Right cardiac atrium (tissue), 5 donors: ENCODE data around the gene UIMC1. TPM values are rescaled to one million over a fixed set of nuclear protein-coding genes. Genes with fewer than 3 reads are reported as not detected.
"Not testable (repeated sequence)": the region's sequence is repeated elsewhere in the genome, so short reads cannot be mapped to it uniquely, and the experiment has no call there.

Experiments used
- ATAC-seq, 2 donors: fragments of 200-7000 bp; cut with Tn5 transposase; one replicate each; pipeline versions ENCODE4 v1.8.0 to v1.9.1; 2020; ENCODE audit warnings: moderate library complexity in 2 of 2, mild to moderate bottlenecking in 1 of 2
- DNase-seq, 3 donors: peaks; one replicate each; pipeline ENCODE4 v3.0.0-alpha.2; 2020
- H3K27ac ChIP-seq: one replicate; pipeline ENCODE4 v1.5.1; 2013; ENCODE audit warnings: mild to moderate bottlenecking, low read length, control low read depth, moderate library complexity
- H3K27me3 ChIP-seq: one replicate; pipeline ENCODE4 v1.6.1; 2013; ENCODE audit not compliant: control insufficient read depth, insufficient read depth
- H3K4me1 ChIP-seq: one replicate; pipeline ENCODE4 v1.6.1; 2013; ENCODE audit warnings: low read length; ENCODE audit not compliant: control insufficient read depth, insufficient read depth
- H3K4me3 ChIP-seq: one replicate; pipeline ENCODE4 v1.5.1; 2013; ENCODE audit warnings: low read length, control low read depth
- H3K9me3 ChIP-seq: one replicate; pipeline ENCODE4 v1.6.1; 2013; ENCODE audit warnings: low read length; ENCODE audit not compliant: control insufficient read depth
- WGBS: extraction: QIAGEN DNeasy Blood & Tissue Kit; methylation state at CpG from one replicate; pipeline ENCODE4 v1.1.7; 2013; 5-methylcytosine and 5-hydroxymethylcytosine counted together
- intact Hi-C, 4 donors: fragments of 100-400 bp; cut with DNase I; formaldehyde crosslinking; loops; one replicate each; pipeline versions ENCODE4 v1.11.0 to v1.14.0; 2022 to 2023
- polyA plus RNA-seq: library from polyadenylated mRNA; stranded (reverse); fragments of 200-250 nt; gene quantifications from one replicate; pipeline ENCODE4 v1.2.3, GENCODE V29; 2013
- total RNA-seq, 4 donors: library from RNA; stranded (reverse); fragmentation: NEBNext Ultra II Directional; extraction: Animal tissue kit (Norgen Biotek cat#: 25700); gene quantifications; one replicate each; pipeline ENCODE4 v1.2.1, GENCODE V29; 2021
- donor health status: healthy with polysubstance abuse.
- donor health status: DM: no; HTN: yes; CAD: no.
- donor health status: DM: no; HTN: no; CAD: no.
- donor health status: DM: no; HTN: yes; CAD: no; lungs with severe emphysema.
- donor health status: DM: yes; HTN: yes; CAD: no.

The UIMC1 gene
- total and polyA plus RNA-seq, 5 donors: 15.3 to 37.6 (median 29.4) TPM

DNA sequence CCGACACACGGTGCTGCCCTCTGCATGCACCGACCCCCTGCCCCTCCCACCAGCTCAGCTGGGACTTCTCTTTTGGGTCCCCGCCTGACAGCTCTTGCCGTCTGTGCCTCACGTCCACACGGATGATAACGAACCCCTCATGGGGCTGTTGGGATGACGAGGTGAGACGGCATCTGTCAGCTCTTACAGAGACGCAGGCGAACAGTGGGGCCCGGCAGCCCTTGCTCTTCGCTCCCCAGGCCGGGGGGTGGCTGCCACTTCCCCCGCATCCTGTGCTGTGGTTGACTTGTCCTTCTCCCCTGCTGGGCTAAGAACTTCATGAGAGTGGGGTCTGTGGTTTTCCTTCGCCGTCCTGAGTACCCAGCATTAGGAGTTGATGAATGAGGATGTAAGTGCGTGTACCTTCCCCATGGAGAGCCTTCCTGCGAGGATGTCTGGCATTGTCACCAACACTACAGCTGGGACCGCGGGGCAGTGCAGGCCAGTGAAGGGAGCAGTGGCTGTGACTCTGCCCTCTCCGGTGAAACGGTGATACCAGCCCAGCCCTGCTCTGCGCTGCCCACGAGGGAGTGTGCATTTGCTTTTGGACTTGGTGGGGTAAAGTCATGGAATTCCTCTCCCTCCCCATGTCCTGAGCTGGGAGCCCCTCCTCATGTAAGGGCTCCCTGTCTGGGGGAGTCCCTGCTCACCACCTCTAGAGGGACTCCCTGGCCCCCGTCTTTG is 130.6 kb downstream of the UIMC1 start:
- 19% methylated on average over 27 of the region's 27 CpGs for WGBS
- H3K4me3 ChIP-seq: no peak overlapping the region
- H3K4me1 ChIP-seq: no peaks in the 10 kb centered on the region
- no peaks in the 10 kb centered on the region for H3K27me3 ChIP-seq
- intact Hi-C loops: no loop called here
- ATAC-seq (no peak), DNase-seq (peak in 1 of 3 donors; percentile 49)
- H3K9me3 ChIP-seq: no peaks in the 10 kb centered on the region
- no peak overlapping the region for H3K27ac ChIP-seq

DNA sequence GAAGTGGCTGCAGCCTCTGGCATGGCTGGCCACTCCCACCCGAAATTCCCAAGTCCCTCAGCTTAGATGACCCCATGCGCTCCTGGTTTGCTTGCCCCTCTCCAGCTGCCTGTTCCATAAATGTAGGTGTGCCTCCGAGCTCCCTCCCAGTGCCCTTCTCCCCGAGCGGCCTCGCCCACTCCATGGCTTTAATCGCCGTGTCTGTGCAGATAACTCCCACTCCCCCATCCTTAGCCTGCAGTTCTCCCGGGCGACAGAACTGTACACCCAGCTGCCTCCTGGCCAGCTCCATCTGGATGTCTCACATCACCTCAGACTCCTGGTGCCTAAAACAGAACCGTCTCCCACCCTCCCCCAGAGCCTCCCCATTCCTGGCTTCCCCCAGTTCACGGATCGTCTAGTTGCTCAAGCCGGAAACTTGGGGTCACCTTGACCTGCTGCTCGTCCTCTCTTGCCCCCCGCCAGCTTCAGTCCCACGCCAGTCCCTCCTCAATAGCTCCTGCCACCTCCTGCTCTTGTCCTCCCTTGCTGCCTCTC is 131.5 kb downstream of the UIMC1 start:
- intact Hi-C loops: no loop called here
- Histone ChIP-seq H3K27me3 (no peaks in the 10 kb centered on the region), H3K27ac (no peak overlapping the region), H3K9me3 (no peaks in the 10 kb centered on the region), H3K4me3 (no peak overlapping the region), H3K4me1 (no peaks in the 10 kb centered on the region)
- DNase-seq: peak in 1 of 3 donors; percentile 5
- no peak for ATAC-seq
- WGBS: 37% methylated on average over 17 of the region's 17 CpGs

DNA sequence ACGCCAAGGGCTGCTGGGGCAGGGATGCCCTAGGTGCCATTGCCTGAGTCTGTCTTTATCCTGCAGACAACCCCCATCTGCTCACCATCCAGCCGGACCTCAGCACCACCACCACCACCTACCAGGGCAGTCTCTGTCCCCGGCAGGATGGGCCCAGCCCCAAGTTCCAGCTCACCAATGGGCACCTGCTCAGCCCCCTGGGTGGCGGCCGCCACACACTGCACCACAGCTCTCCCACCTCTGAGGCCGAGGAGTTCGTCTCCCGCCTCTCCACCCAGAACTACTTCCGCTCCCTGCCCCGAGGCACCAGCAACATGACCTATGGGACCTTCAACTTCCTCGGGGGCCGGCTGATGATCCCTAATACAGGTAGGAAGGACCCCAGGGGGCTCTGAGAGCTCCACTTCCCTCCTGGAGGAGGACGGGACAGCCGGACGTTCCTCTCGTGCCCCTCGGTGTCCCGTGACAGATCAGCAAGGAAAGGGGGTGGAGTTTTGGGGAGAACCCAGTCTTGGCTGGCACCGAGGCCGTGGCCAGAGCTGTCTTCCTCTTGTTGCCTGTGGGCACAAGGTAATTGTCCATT is 132.3 kb downstream of the UIMC1 start:
- WGBS: 77% methylated on average over 20 of the region's 20 CpGs
- Histone ChIP-seq H3K4me1 (no peaks in the 10 kb centered on the region), H3K4me3 (no peak overlapping the region), H3K27me3 (no peaks in the 10 kb centered on the region), H3K27ac (no peak overlapping the region), H3K9me3 (no peaks in the 10 kb centered on the region)
- DNase-seq (peak in 2 of 3 donors; percentile 35 to 50), ATAC-seq (no peak)
- intact Hi-C loops: no loop called here

DNA sequence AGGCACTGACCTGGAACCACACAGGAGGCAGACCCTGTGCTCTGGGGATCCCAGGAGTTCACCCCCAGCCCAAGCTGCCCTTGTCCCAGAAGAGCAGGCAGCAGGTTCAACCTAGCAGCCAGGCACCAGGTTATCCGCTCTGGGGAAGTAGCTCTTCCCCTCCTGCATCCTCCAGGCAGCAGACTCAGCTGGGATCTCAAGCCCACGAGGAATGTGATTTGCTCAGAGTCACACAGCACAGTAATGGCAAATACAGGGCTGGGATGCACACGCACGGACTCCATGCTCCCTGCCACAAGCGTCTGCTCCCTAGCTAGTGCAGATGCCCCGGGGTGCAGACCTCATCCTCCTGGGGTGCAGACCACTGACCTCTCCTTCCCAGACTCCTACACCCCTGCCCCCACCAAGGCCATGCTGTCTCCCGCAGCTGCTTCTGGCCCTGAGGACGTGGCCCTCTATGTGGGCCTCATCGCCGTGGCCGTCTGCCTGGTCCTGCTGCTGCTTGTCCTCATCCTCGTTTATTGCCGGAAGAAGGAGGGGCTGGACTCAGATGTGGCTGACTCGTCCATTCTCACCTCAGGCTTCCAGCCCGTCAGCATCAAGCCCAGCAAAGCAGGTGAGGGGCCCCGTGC is 132.9 kb downstream of the UIMC1 start:
- DNase-seq: peak in 2 of 3 donors; percentile 21 to 40
- no peak overlapping the region for H3K4me3 ChIP-seq
- H3K27me3 ChIP-seq: no peaks in the 10 kb centered on the region
- no peak overlapping the region for H3K27ac ChIP-seq
- intact Hi-C loops: no loop called here
- WGBS: 58% methylated on average over 16 of the region's 16 CpGs
- H3K9me3 ChIP-seq: no peaks in the 10 kb centered on the region
- ATAC-seq: no peak
- no peaks in the 10 kb centered on the region for H3K4me1 ChIP-seq

DNA sequence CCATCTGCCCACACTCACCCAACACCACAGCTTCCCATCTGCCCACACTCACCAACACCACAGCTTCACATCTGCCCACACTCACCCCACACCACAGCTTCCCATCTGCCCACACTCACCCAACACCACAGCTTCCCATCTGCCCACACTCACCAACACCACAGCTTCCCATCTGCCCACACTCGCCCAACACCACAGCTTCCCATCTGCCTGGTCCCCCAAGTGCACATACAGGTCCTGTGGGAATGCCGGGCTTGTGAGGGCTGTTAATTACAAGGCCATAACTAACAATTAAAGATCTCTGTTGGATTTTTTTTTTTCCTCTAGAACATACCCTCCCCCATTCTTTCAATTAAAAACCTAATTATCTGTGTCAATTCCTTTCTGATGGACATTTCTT is 133.6 kb downstream of the UIMC1 start:
- H3K27ac ChIP-seq, H3K9me3 ChIP-seq, DNase-seq, H3K27me3 ChIP-seq, intact Hi-C loops, ATAC-seq, H3K4me3 ChIP-seq, H3K4me1 ChIP-seq: not testable (repeated sequence)
- 63% methylated on average over 2 of the region's 2 CpGs for WGBS

DNA sequence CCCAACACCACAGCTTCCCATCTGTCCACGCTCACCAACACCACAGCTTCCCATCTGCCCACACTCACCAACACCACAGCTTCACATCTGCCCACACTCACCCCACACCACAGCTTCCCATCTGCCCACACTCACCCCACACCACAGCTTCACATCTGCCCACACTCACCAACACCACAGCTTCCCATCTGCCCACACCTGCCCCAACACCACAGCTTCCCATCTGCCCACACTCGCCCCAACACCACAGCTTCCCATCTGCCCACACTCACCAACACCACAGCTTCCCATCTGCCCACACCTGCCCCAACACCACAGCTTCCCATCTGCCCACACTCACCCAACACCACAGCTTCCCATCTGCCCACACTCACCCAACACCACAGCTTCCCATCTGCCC is 134.0 kb downstream of the UIMC1 start:
- intact Hi-C loops, DNase-seq, ATAC-seq, H3K4me1 ChIP-seq, H3K27ac ChIP-seq, H3K4me3 ChIP-seq, H3K27me3 ChIP-seq, H3K9me3 ChIP-seq: not testable (repeated sequence)
- 66% methylated on average over 2 of the region's 2 CpGs for WGBS

DNA sequence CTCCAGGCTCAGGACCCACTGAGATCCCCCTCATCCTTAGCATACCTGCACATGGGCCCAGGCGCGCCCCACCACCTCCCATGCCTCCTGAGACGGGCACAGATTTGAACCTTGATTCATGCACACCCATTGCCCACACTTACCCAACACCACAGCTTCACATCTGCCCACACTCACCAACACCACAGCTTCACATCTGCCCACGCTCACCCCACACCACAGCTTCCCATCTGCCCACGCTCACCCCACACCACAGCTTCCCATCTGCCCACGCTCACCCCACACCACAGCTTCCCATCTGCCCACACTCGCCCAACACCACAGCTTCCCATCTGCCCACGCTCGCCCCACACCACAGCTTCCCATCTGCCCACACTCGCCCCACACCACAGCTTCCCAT is 135.9 kb downstream of the UIMC1 start:
- 80% methylated on average over 10 of the region's 10 CpGs for WGBS

DNA sequence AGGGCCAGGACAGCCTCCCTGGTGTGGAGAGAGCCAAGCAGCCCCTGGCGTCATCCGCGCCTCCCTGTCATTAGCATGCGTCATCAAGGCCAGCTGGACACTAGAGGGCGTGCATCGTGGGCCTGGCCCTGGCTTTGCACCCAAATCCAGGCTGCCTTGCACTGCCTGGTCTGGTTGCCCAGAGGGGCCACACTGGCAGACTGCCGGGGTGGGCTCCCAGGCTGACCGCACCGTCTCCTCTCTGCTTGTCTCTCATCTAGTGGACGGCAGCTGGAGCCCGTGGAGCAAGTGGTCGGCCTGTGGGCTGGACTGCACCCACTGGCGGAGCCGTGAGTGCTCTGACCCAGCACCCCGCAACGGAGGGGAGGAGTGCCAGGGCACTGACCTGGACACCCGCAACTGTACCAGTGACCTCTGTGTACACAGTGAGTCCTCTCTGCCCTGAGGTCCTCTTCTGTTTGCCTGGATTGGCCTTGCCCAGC is 136.4 kb downstream of the UIMC1 start:
- H3K9me3 ChIP-seq: no peaks in the 10 kb centered on the region

More for the DNA sequence above, 135.9 kb downstream of the UIMC1 start:
- ATAC-seq, H3K4me1 ChIP-seq, H3K27ac ChIP-seq, intact Hi-C loops, DNase-seq, H3K27me3 ChIP-seq, H3K4me3 ChIP-seq, H3K9me3 ChIP-seq: not testable (repeated sequence)

DNA sequence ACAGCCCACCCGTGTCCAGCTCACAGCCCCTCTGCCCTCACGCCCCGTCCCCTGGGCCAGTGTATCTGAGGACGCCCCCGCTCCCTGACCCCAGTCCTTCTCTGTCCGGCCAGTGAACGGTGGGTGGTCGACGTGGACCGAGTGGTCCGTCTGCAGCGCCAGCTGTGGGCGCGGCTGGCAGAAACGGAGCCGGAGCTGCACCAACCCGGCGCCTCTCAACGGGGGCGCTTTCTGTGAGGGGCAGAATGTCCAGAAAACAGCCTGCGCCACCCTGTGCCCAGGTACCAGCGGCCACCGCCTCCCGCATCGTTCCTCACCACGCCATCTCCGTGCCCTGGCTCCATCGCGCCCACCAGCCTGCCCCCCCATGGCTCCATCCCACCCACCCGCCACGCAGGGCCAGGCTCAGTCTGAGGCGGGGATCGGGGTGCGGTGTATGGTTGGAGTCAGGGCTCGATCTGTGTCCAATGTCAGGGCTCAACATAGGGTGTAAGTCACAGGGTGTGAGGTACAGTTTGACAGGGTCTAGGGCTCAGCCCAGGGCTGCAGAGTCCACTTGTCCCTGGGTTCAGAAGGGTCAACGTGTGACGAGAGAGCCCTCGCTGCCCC is 137.0 kb downstream of the UIMC1 start:
- intact Hi-C loops: no loop called here
- Histone ChIP-seq H3K9me3 (no peaks in the 10 kb centered on the region), H3K27me3 (no peaks in the 10 kb centered on the region), H3K4me1 (no peaks in the 10 kb centered on the region), H3K27ac (no peak overlapping the region), H3K4me3 (no peak overlapping the region)
- WGBS: 78% methylated on average over 38 of the region's 38 CpGs
- ATAC-seq (peak; percentile 13 to 25), DNase-seq (peak in 1 of 3 donors; percentile 55)

More for the DNA sequence above, 136.4 kb downstream of the UIMC1 start:
- DNase-seq (peak in 1 of 3 donors; percentile 68), ATAC-seq (peak; percentile 10 to 56)
- no peaks in the 10 kb centered on the region for H3K27me3 ChIP-seq
- no peak overlapping the region for H3K4me3 ChIP-seq
- H3K27ac ChIP-seq: no peak overlapping the region
- no peaks in the 10 kb centered on the region for H3K4me1 ChIP-seq
- 58% methylated on average over 17 of the region's 17 CpGs for WGBS
- intact Hi-C loops: no loop called here

DNA sequence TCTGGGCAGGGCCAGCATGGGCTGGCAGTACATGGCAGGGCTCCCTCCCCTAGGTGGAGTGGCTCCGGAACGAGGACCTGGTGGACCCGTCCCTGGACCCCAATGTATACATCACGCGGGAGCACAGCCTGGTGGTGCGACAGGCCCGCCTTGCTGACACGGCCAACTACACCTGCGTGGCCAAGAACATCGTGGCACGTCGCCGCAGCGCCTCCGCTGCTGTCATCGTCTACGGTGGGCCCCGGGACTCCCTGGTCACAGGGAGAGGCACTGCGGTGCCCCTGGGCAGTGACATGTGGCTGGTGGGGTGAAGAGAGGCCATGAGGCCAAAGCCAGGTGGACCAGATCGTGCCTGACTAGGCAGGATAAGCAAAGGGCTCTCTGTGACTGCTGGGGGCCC is 137.8 kb downstream of the UIMC1 start:
- Histone ChIP-seq H3K4me3 (no peak overlapping the region), H3K27ac (no peak overlapping the region), H3K9me3 (no peaks in the 10 kb centered on the region), H3K27me3 (no peaks in the 10 kb centered on the region), H3K4me1 (no peaks in the 10 kb centered on the region)
- intact Hi-C loops: no loop called here
- ATAC-seq (peak in 1 of 2 donors; percentile 25), DNase-seq (no peak)
- 92% methylated on average over 20 of the region's 20 CpGs for WGBS

DNA sequence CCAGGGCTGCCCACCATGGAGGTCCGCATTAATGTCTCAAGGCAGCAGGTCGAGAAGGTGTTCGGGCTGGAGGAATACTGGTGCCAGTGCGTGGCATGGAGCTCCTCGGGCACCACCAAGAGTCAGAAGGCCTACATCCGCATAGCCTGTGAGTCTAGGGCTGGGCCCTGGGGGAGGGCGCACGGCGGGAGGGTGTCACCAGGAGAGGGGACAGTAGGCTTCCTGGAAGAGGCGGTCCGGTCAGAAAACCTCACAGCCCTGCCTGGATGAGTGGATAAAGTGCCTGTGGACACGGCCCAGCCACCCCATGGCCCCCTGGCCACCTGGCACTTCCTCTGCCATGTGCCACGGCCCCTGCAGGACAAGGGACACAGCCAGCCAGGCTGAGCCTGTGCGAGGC is 138.5 kb downstream of the UIMC1 start:
- Histone ChIP-seq H3K4me1 (no peaks in the 10 kb centered on the region), H3K27ac (no peak overlapping the region), H3K9me3 (no peaks in the 10 kb centered on the region), H3K27me3 (no peaks in the 10 kb centered on the region), H3K4me3 (no peak overlapping the region)
- DNase-seq: no peak
- intact Hi-C loops: no loop called here
- no peak for ATAC-seq
- 88% methylated on average over 14 of the region's 14 CpGs for WGBS
